LHCN-M2 (cell line): ENCODE results near the gene SOCS3. TPM values are rescaled to one million over a fixed set of nuclear protein-coding genes. Genes with fewer than 3 reads are reported as not detected.

Source experiments
- DNase-seq: peaks from one replicate; pipeline ENCODE4 v3.0.0-alpha.2; 2012; ENCODE audit warnings: low read depth
- total RNA-seq: library from RNA; depleted of rRNA; stranded (reverse); fragments of >200 nt; gene quantifications from 2 replicates; pipeline ENCODE4 v1.2.3, GENCODE V29; 2014

SOCS3 gene
- total RNA-seq, 1 experiment from 2014 or later = 29.3 TPM

- no peak for DNase-seq
Measured at GRCh38 chr17:78330570-78331224, 29.2 kb downstream of the SOCS3 start.

- peak; percentile 97 for DNase-seq
Measured at GRCh38 chr17:78329263-78330059, 30.4 kb downstream of the SOCS3 start.

GRCh38 chr17:78327880-78328279 is 32.0 kb downstream of the SOCS3 start:
- no peak for DNase-seq

- DNase-seq = peak; percentile 58
Measured at GRCh38 chr17:78325076-78325687, 34.7 kb downstream of the SOCS3 start.

- peak; percentile 94 for DNase-seq
Measured at GRCh38 chr17:78324391-78325075, 35.3 kb downstream of the SOCS3 start.

- DNase-seq = no peak
Measured at GRCh38 chr17:78323826-78324390, 36.0 kb downstream of the SOCS3 start.

- DNase-seq = no peak
Measured at GRCh38 chr17:78322858-78323455, 36.9 kb downstream of the SOCS3 start.

- peak; percentile 39 for DNase-seq
Measured at GRCh38 chr17:78322327-78322857, 37.5 kb downstream of the SOCS3 start.

GRCh38 chr17:78318843-78319242 is 41.0 kb downstream of the SOCS3 start:
- DNase-seq = no peak

GRCh38 chr17:78318407-78318806 is 41.5 kb downstream of the SOCS3 start:
- DNase-seq = no peak

GRCh38 chr17:78317794-78318400 is 42.0 kb downstream of the SOCS3 start:
- no peak for DNase-seq

- no peak for DNase-seq
Measured at GRCh38 chr17:78316867-78317789, 42.7 kb downstream of the SOCS3 start.

GRCh38 chr17:78316115-78316866 is 43.6 kb downstream of the SOCS3 start:
- DNase-seq = no peak

GRCh38 chr17:78315355-78316114 is 44.3 kb downstream of the SOCS3 start:
- DNase-seq = peak; percentile 96

GRCh38 chr17:78314683-78315354 is 45.1 kb downstream of the SOCS3 start:
- no peak for DNase-seq

GRCh38 chr17:78313735-78314648 is 45.9 kb downstream of the SOCS3 start:
- peak; percentile 66 for DNase-seq
